ENCODE measurements around the gene ITGB7. TPM values are rescaled to one million over a fixed set of nuclear protein-coding genes. Genes with fewer than 3 reads are reported as not detected.
A peak's percentile ranks its signal among the peaks of the same experiment; 100 is the strongest.

ITGB7 gene
- total RNA-seq, 1 donor = 1.1 TPM

GRCh38 chr12:53213348-53213747 is 6.3 kb upstream of the ITGB7 start:
- no peak overlapping the region for H3K4me2 ChIP-seq (ENCODE audit: insufficient read depth, low read length)
- no peak overlapping the region for H3K27ac ChIP-seq (ENCODE audit: low read depth, low read length)
- TF ChIP-seq CTCF (IDR thresholded peaks at IDR 0.05; ENCODE audit: extremely low read depth, low read depth, low read length) = peak; percentile 94
- peaks cover 45% of the 10 kb centered on the region for H3K79me2 ChIP-seq (ENCODE audit: insufficient read depth, low read length)
- H2AFZ ChIP-seq (ENCODE audit: low read length) = no peak overlapping the region
- peak; percentile 97 for DNase-seq (ENCODE audit: insufficient read length, low spot score, missing footprints)
- no peaks in the 10 kb centered on the region for H3K9me3 ChIP-seq (ENCODE audit: low read depth, low read length)
- H3K4me1 ChIP-seq (ENCODE audit: insufficient read depth, low read length) = peaks cover 32% of the 10 kb centered on the region
- peaks cover 5% of the 10 kb centered on the region for H4K20me1 ChIP-seq (ENCODE audit: insufficient read depth, low read length)
- peaks cover 57% of the 10 kb centered on the region for H3K36me3 ChIP-seq (ENCODE audit: insufficient read depth, low read length)
- no peak overlapping the region for H3K4me3 ChIP-seq (ENCODE audit: insufficient read depth, low read length)
- H3K27me3 ChIP-seq (ENCODE audit: insufficient read depth, low read length) = no peaks in the 10 kb centered on the region

GRCh38 chr12:53212931-53213330 is 5.9 kb upstream of the ITGB7 start:
- no peaks in the 10 kb centered on the region for H3K9me3 ChIP-seq (ENCODE audit: low read depth, low read length)
- peak; percentile 86 for DNase-seq (ENCODE audit: insufficient read length, low spot score, missing footprints)
- peaks cover 5% of the 10 kb centered on the region for H4K20me1 ChIP-seq (ENCODE audit: insufficient read depth, low read length)
- peaks cover 57% of the 10 kb centered on the region for H3K36me3 ChIP-seq (ENCODE audit: insufficient read depth, low read length)
- H3K4me3 ChIP-seq (ENCODE audit: insufficient read depth, low read length) = no peak overlapping the region
- H3K4me2 ChIP-seq (ENCODE audit: insufficient read depth, low read length) = no peak overlapping the region
- TF ChIP-seq CTCF (IDR thresholded peaks at IDR 0.05; ENCODE audit: extremely low read depth, low read depth, low read length) = no peak
- no peaks in the 10 kb centered on the region for H3K27me3 ChIP-seq (ENCODE audit: insufficient read depth, low read length)
- H3K79me2 ChIP-seq (ENCODE audit: insufficient read depth, low read length) = peaks cover 40% of the 10 kb centered on the region
- no peak overlapping the region for H3K27ac ChIP-seq (ENCODE audit: low read depth, low read length)
- no peak overlapping the region for H2AFZ ChIP-seq (ENCODE audit: low read length)
- H3K4me1 ChIP-seq (ENCODE audit: insufficient read depth, low read length) = peaks cover 27% of the 10 kb centered on the region

- H4K20me1 ChIP-seq (ENCODE audit: insufficient read depth, low read length) = peaks cover 5% of the 10 kb centered on the region
- H3K27ac ChIP-seq (ENCODE audit: low read depth, low read length) = no peak overlapping the region
- no peak overlapping the region for H2AFZ ChIP-seq (ENCODE audit: low read length)
- peaks cover 28% of the 10 kb centered on the region for H3K79me2 ChIP-seq (ENCODE audit: insufficient read depth, low read length)
- no peak overlapping the region for H3K4me2 ChIP-seq (ENCODE audit: insufficient read depth, low read length)
- H3K4me1 ChIP-seq (ENCODE audit: insufficient read depth, low read length) = peaks cover 18% of the 10 kb centered on the region
- H3K27me3 ChIP-seq (ENCODE audit: insufficient read depth, low read length) = no peaks in the 10 kb centered on the region
- H3K36me3 ChIP-seq (ENCODE audit: insufficient read depth, low read length) = peaks cover 57% of the 10 kb centered on the region
- no peak overlapping the region for H3K4me3 ChIP-seq (ENCODE audit: insufficient read depth, low read length)
- DNase-seq (ENCODE audit: insufficient read length, low spot score, missing footprints) = peak; percentile 79
- no peaks in the 10 kb centered on the region for H3K9me3 ChIP-seq (ENCODE audit: low read depth, low read length)
- TF ChIP-seq CTCF (IDR thresholded peaks at IDR 0.05; ENCODE audit: extremely low read depth, low read depth, low read length) = peak; percentile 28
These were observed 4.7 kb upstream of the ITGB7 start for GRCh38 chr12:53211476-53212381.

GRCh38 chr12:53210843-53211242 is 3.8 kb upstream of the ITGB7 start:
- no peak for TF ChIP-seq CTCF (IDR thresholded peaks at IDR 0.05; ENCODE audit: extremely low read depth, low read depth, low read length)
- Histone ChIP-seq H3K79me2 (ENCODE audit: insufficient read depth, low read length) (peaks cover 19% of the 10 kb centered on the region), H3K9me3 (ENCODE audit: low read depth, low read length) (no peaks in the 10 kb centered on the region), H3K27ac (ENCODE audit: low read depth, low read length) (no peak overlapping the region), H2AFZ (ENCODE audit: low read length) (no peak overlapping the region), H3K4me3 (ENCODE audit: insufficient read depth, low read length) (no peak overlapping the region), H3K36me3 (ENCODE audit: insufficient read depth, low read length) (peaks cover 57% of the 10 kb centered on the region), H3K4me2 (ENCODE audit: insufficient read depth, low read length) (no peak overlapping the region), H4K20me1 (ENCODE audit: insufficient read depth, low read length) (peaks cover 5% of the 10 kb centered on the region), H3K4me1 (ENCODE audit: insufficient read depth, low read length) (peaks cover 18% of the 10 kb centered on the region), H3K27me3 (ENCODE audit: insufficient read depth, low read length) (no peaks in the 10 kb centered on the region)
- DNase-seq (ENCODE audit: insufficient read length, low spot score, missing footprints) = peak; percentile 53

Data from osteoblast (primary cell).